ENCODE data around the gene KRT3.

KRT3 gene

DNA sequence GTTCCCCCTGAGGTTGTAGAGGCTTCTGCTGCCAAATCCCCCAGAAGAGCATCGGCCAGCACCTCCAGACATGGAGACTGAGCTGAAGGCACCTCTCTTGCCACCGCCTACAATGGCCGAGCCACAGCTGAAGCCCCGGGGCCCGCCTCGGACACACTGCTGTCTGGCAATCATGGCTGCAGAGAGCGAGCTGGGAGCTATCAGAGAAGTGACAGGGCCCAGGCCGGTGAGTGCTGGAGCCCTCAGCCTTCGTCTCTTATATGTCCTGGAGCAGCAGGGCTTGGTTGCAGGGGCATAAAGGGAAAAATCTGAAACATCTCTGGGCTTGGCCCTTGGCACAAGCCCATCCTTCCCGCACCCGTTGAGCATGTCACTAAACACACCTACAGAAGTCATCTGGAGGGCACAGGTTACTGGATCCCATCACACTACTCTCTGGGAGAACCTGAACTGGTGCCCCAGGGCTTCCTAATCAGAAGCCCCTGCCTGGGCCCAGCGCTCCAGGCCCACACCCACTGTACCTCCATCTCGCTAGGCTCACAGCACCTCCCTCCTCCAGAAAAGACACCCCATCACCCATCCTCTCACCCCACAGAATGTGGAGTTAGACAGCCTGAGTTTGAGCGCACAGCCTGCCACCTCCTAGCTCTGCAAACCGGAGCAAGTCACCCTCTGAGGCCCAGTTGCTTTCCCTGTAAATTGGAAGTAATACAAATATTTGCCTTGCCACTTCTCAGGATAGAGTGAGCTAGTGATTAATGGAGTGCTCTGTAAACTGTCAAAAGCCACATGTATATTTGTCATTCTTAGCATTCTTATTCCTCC is 18.2 kb upstream of the KRT3 start, which contains the start of gene KRT4:
KRT4 (minus strand) TSS at position 232 of the 825 bp plus-strand sequence; CDS start at position 174, 58 bp downstream.
- Histone ChIP-seq H3K36me3 (replicated peaks; ENCODE audit: insufficient read depth, low read length) (no peaks in the 10 kb centered on the region), H3K9me2 (replicated peaks; ENCODE audit: insufficient read depth, low read length) (no peaks in the 10 kb centered on the region), H3K4me3 (ENCODE audit: low read length) (no peak within 1 kb of the TSS), H3K27me3 (replicated peaks; ENCODE audit: insufficient read depth, low read length) (peaks cover 85% of the 10 kb centered on the region), H3K9ac (ENCODE audit: low read length) (no peak within 1 kb of the TSS), H3F3A (ENCODE audit: insufficient read depth, low read length) (no peaks in the 10 kb centered on the region), H4K20me1 (ENCODE audit: insufficient read depth, low read length) (no peaks in the 10 kb centered on the region), H3K79me2 (ENCODE audit: low read length) (no peaks in the 10 kb centered on the region), H3K9me3 (replicated peaks; ENCODE audit: insufficient read depth, low read length) (no peaks in the 10 kb centered on the region), H3K4me1 (ENCODE audit: low read length) (no peaks in the 10 kb centered on the region), H3K27ac (ENCODE audit: low read length) (no peak within 1 kb of the TSS), H3K4me2 (ENCODE audit: low read depth, low read length) (no peak within 1 kb of the TSS), H2AFZ (ENCODE audit: low read length) (no peak within 1 kb of the TSS)
- no peak for DNase-seq
- TF ChIP-seq EZH2phosphoT487 (IDR thresholded peaks at IDR 0.05; ENCODE audit: low read length) (no peak), EZH2 (optimal IDR thresholded peaks at IDR 0.05; ENCODE audit: low read depth, low read length) (no peak)
- TF ChIP-seq, protein P1, sequence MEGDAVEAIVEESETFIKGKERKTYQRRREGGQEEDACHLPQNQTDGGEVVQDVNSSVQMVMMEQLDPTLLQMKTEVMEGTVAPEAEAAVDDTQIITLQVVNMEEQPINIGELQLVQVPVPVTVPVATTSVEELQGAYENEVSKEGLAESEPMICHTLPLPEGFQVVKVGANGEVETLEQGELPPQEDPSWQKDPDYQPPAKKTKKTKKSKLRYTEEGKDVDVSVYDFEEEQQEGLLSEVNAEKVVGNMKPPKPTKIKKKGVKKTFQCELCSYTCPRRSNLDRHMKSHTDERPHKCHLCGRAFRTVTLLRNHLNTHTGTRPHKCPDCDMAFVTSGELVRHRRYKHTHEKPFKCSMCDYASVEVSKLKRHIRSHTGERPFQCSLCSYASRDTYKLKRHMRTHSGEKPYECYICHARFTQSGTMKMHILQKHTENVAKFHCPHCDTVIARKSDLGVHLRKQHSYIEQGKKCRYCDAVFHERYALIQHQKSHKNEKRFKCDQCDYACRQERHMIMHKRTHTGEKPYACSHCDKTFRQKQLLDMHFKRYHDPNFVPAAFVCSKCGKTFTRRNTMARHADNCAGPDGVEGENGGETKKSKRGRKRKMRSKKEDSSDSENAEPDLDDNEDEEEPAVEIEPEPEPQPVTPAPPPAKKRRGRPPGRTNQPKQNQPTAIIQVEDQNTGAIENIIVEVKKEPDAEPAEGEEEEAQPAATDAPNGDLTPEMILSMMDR (IDR thresholded peaks at IDR 0.05; ENCODE audit: low read length), result no peak

DNA sequence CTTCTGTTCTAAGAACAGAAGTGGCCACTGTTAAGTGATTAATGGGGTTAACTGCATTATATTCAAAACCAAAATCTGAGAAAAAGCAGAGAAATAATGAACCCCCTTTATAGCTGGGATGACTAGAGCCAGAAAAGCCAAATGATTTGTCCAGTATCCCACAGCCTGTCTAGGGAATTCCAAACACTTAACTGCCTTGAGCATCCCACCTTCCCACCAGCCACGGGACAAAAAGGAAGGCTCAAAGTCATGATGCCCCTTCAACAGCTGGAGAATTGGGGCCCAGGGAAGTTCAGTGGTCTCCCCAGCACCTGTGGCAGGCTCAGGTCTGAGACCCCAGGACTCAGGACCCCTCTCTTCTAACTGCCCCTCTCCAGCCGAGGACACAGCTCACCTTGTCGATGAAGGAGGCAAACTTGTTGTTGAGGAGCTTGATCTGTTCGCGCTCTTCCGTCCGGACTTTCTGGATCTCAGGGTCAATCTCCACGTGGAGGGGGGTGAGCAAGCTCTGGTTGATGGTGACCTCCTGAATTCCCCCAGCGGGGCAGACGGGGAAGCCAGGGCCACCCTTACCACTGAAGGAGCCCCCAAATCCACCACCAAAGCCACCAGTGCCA is 17.4 kb upstream of the KRT3 start:
- H2AFZ ChIP-seq (ENCODE audit: low read length), result no peak overlapping the region
- no peak overlapping the region for H3K4me2 ChIP-seq (ENCODE audit: low read depth, low read length)
- H3K9ac ChIP-seq (ENCODE audit: low read length), result no peak overlapping the region
- H3K4me1 ChIP-seq (ENCODE audit: low read length), result no peaks in the 10 kb centered on the region
- H3K27me3 ChIP-seq (replicated peaks; ENCODE audit: insufficient read depth, low read length), result peaks cover 85% of the 10 kb centered on the region
- H3K27ac ChIP-seq (ENCODE audit: low read length), result no peak overlapping the region
- no peaks in the 10 kb centered on the region for H3K79me2 ChIP-seq (ENCODE audit: low read length)
- H4K20me1 ChIP-seq (ENCODE audit: insufficient read depth, low read length), result no peaks in the 10 kb centered on the region
- H3K4me3 ChIP-seq (ENCODE audit: low read length), result no peak overlapping the region
- no peaks in the 10 kb centered on the region for H3K9me3 ChIP-seq (replicated peaks; ENCODE audit: insufficient read depth, low read length)
- TF ChIP-seq, protein P1 (IDR thresholded peaks at IDR 0.05; ENCODE audit: low read length), result no peak
- no peak for TF ChIP-seq EZH2 (optimal IDR thresholded peaks at IDR 0.05; ENCODE audit: low read depth, low read length)
- TF ChIP-seq EZH2phosphoT487 (IDR thresholded peaks at IDR 0.05; ENCODE audit: low read length), result no peak
- H3K36me3 ChIP-seq (replicated peaks; ENCODE audit: insufficient read depth, low read length), result no peaks in the 10 kb centered on the region
- H3F3A ChIP-seq (ENCODE audit: insufficient read depth, low read length), result no peaks in the 10 kb centered on the region
- no peaks in the 10 kb centered on the region for H3K9me2 ChIP-seq (replicated peaks; ENCODE audit: insufficient read depth, low read length)
- no peak for DNase-seq

DNA sequence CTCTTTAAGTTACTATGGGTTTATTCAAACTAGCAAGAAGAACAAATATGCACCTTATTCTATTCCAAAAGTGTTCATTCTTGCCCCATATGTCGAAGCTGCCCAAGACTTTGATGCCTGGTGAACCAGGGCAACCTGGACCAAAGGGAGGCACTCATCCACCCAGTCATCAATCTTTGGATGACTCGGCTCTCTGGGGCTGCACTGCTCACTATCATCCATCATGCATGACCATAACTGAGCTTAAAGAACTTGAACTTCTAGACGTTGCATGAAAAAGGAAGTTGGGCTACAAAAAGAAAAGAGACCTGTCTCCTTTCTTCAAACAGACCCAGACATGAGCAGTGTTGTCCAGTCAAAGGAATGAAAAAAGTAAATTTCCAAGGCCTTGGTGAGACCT is 16.8 kb upstream of the KRT3 start:
- Histone ChIP-seq H3K27ac (ENCODE audit: low read length) (no peak overlapping the region), H3K4me1 (ENCODE audit: low read length) (no peaks in the 10 kb centered on the region), H3K36me3 (replicated peaks; ENCODE audit: insufficient read depth, low read length) (no peaks in the 10 kb centered on the region), H3K27me3 (replicated peaks; ENCODE audit: insufficient read depth, low read length) (peaks cover 85% of the 10 kb centered on the region), H3F3A (ENCODE audit: insufficient read depth, low read length) (no peaks in the 10 kb centered on the region), H3K9me2 (replicated peaks; ENCODE audit: insufficient read depth, low read length) (no peaks in the 10 kb centered on the region), H3K4me3 (ENCODE audit: low read length) (no peak overlapping the region), H3K9me3 (replicated peaks; ENCODE audit: insufficient read depth, low read length) (no peaks in the 10 kb centered on the region), H2AFZ (ENCODE audit: low read length) (no peak overlapping the region), H3K9ac (ENCODE audit: low read length) (no peak overlapping the region), H3K4me2 (ENCODE audit: low read depth, low read length) (no peak overlapping the region), H4K20me1 (ENCODE audit: insufficient read depth, low read length) (no peaks in the 10 kb centered on the region), H3K79me2 (ENCODE audit: low read length) (no peaks in the 10 kb centered on the region)
- no peak for DNase-seq
- TF ChIP-seq EZH2 (optimal IDR thresholded peaks at IDR 0.05; ENCODE audit: low read depth, low read length) (no peak), EZH2phosphoT487 (IDR thresholded peaks at IDR 0.05; ENCODE audit: low read length) (no peak)
- TF ChIP-seq, protein P1 (IDR thresholded peaks at IDR 0.05; ENCODE audit: low read length), result no peak

Measured in MM.1S (cell line).